ENCODE results near the gene ANKS3.

The ANKS3 gene

GRCh38 chr16:4713663-4714501 lies 20.2 kb downstream of the ANKS3 start:
- H3K4me3 ChIP-seq (ENCODE audit: low read depth, low read length): no peak overlapping the region
- in situ Hi-C loops (cut with HindIII; ENCODE audit: low sequenced_read_pairs): no loop called here
- TF ChIP-seq CTCF (IDR thresholded peaks at IDR 0.05; ENCODE audit: low read depth, low read length): no peak
- no peak for DNase-seq (ENCODE audit: low read depth, low spot score)

- TF ChIP-seq CTCF (IDR thresholded peaks at IDR 0.05; ENCODE audit: low read depth, low read length): no peak
- DNase-seq (ENCODE audit: low read depth, low spot score): no peak
- no peak overlapping the region for H3K4me3 ChIP-seq (ENCODE audit: low read depth, low read length)
- in situ Hi-C loops (cut with HindIII; ENCODE audit: low sequenced_read_pairs): no loop called here
Observed at GRCh38 chr16:4709481-4709880, 24.6 kb downstream of the ANKS3 start.

- TF ChIP-seq CTCF (IDR thresholded peaks at IDR 0.05; ENCODE audit: low read depth, low read length): no peak
- DNase-seq (ENCODE audit: low read depth, low spot score): no peak
- in situ Hi-C loops (cut with HindIII; ENCODE audit: low sequenced_read_pairs): no loop called here
- no peak overlapping the region for H3K4me3 ChIP-seq (ENCODE audit: low read depth, low read length)
Observed at GRCh38 chr16:4706871-4707270, 27.2 kb downstream of the ANKS3 start.

- in situ Hi-C loops (cut with HindIII; ENCODE audit: low sequenced_read_pairs): no loop called here
- TF ChIP-seq CTCF (IDR thresholded peaks at IDR 0.05; ENCODE audit: low read depth, low read length): no peak
- H3K4me3 ChIP-seq (ENCODE audit: low read depth, low read length): no peak overlapping the region
- DNase-seq (ENCODE audit: low read depth, low spot score): no peak
Observed at GRCh38 chr16:4704913-4705312, 29.2 kb downstream of the ANKS3 start.

GRCh38 chr16:4704491-4704890 lies 29.6 kb downstream of the ANKS3 start:
- H3K4me3 ChIP-seq (ENCODE audit: low read depth, low read length): no peak overlapping the region
- in situ Hi-C loops (cut with HindIII; ENCODE audit: low sequenced_read_pairs): no loop called here
- DNase-seq (ENCODE audit: low read depth, low spot score): no peak
- no peak for TF ChIP-seq CTCF (IDR thresholded peaks at IDR 0.05; ENCODE audit: low read depth, low read length)

GRCh38 chr16:4703906-4704305 lies 30.2 kb downstream of the ANKS3 start:
- in situ Hi-C loops (cut with HindIII; ENCODE audit: low sequenced_read_pairs): no loop called here
- TF ChIP-seq CTCF (IDR thresholded peaks at IDR 0.05; ENCODE audit: low read depth, low read length): no peak
- H3K4me3 ChIP-seq (ENCODE audit: low read depth, low read length): no peak overlapping the region
- no peak for DNase-seq (ENCODE audit: low read depth, low spot score)

Measured in astrocyte of the spinal cord (primary cell).